Spleen (tissue), 11 donors: Measurements from ENCODE around the gene USF3. TPM values are rescaled to one million over a fixed set of nuclear protein-coding genes. Genes with fewer than 3 reads are reported as not detected.

Experiments
- DNase-seq: peaks from one replicate; pipeline ENCODE4 v3.0.0-alpha.2; 2020
- H3K27ac ChIP-seq, 8 donors: fragments of 200-600 bp; sonication (generic) in 7 of 8; 1 replicate in 4 of 8; 2 replicates in 4 of 8; pipeline versions ENCODE4 v1.5.0 to v1.8.0; 2016 to 2021; ENCODE audit warnings: inconsistent platforms in 4 of 8, mild to moderate bottlenecking in 4 of 8, moderate library complexity in 1 of 8
- H3K27me3 ChIP-seq, 7 donors: fragments of 200-600 bp; sonication (generic) in 6 of 7; replicated peaks in 1 of 7; 1 replicate in 4 of 7; 2 replicates in 3 of 7; pipeline versions ENCODE4 v1.5.0 to v1.8.0; 2016 to 2021; ENCODE audit warnings: inconsistent platforms in 3 of 7, mild to moderate bottlenecking in 1 of 7
- H3K36me3 ChIP-seq, 6 donors: fragments of 200-600 bp; sonication (generic) in 5 of 6; 1 replicate in 4 of 6; 2 replicates in 2 of 6; pipeline versions ENCODE4 v1.5.0 to v1.8.0; 2016 to 2021; ENCODE audit warnings: inconsistent platforms in 2 of 6
- H3K4me1 ChIP-seq, 6 donors: fragments of 200-600 bp; sonication (generic) in 5 of 6; 1 replicate in 3 of 6; 2 replicates in 3 of 6; pipeline versions ENCODE4 v1.5.0 to v1.8.0; 2016 to 2021; ENCODE audit warnings: inconsistent platforms in 3 of 6
- H3K4me3 ChIP-seq, 8 donors: fragments of 200-600 bp; sonication (generic) in 7 of 8; 1 replicate in 4 of 8; 2 replicates in 4 of 8; pipeline versions ENCODE4 v1.5.0 to v1.8.0; 2016 to 2021; ENCODE audit warnings: inconsistent platforms in 4 of 8, mild to moderate bottlenecking in 4 of 8, moderate library complexity in 2 of 8
- H3K9me3 ChIP-seq, 8 donors: fragments of 200-600 bp; sonication (generic) in 7 of 8; 1 replicate in 4 of 8; 2 replicates in 4 of 8; pipeline versions ENCODE4 v1.5.0 to v1.8.0; 2016 to 2021; ENCODE audit warnings: inconsistent platforms in 4 of 8
- CTCF ChIP-seq, 11 experiments: fragments of 200-600 bp in 7 of 11; fragments of 450-650 bp in 4 of 11; sonication (generic) in 4 of 11; IDR thresholded peaks in 8 of 11; conservative IDR thresholded peaks in 3 of 11; 1 replicate in 7 of 11; 2 replicates in 4 of 11; pipeline versions ENCODE4 v1.4.0 to v1.8.0; 2016 to 2021; ENCODE audit warnings: antibody characterized with exemption in 11 of 11, inconsistent platforms in 4 of 11, mild to moderate bottlenecking in 1 of 11
- POLR2A ChIP-seq, 3 donors: fragments of 450-650 bp; IDR thresholded peaks; one replicate each; pipeline ENCODE4 v1.5.1; 2017; ENCODE audit warnings: antibody characterized with exemption in 3 of 3, mild to moderate bottlenecking in 1 of 3
- POLR2AphosphoS5 ChIP-seq, 3 donors: sonication (generic); formaldehyde crosslinking; IDR thresholded peaks; one replicate each; pipeline ENCODE4 v1.5.1; 2017; ENCODE audit warnings: antibody characterized with exemption in 3 of 3
- WGBS, 5 donors: extraction: QIAGEN DNeasy Blood & Tissue Kit in 3 of 5; methylation state at CpG; one replicate each; pipeline versions ENCODE4 v1.1.5 to v1.1.7; 2013 to 2018; 5-methylcytosine and 5-hydroxymethylcytosine counted together
- intact Hi-C: fragments of 100-400 bp; cut with DNase I; formaldehyde crosslinking; loops from one replicate; pipeline ENCODE4 v1.15.0; 2023; ENCODE audit warnings: low total_unique reads
- polyA plus RNA-seq, 3 donors: library from polyadenylated mRNA; stranded (reverse); fragments of 200-250 nt; gene quantifications; one replicate each; pipeline ENCODE4 v1.2.1, GENCODE V29; 2013
- total RNA-seq, 7 donors: library from RNA; depleted of rRNA in 3 of 7; stranded (reverse); fragments of >200 nt in 3 of 7; fragmentation: NEBNext Ultra II Directional in 4 of 7; extraction: Animal tissue kit (Norgen Biotek cat#: 25700) in 4 of 7; gene quantifications; one replicate each; pipeline versions ENCODE4 v1.1.0 to v1.2.1, GENCODE V29; 2016 to 2021
- donor health status: healthy with polysubstance abuse.
- donor health status: DM: no; HTN: no; CAD: no; lungs with moderate emphysema.
- donor health status: DM: no; HTN: no; CAD: no.
- donor health status: Bipolar disorder and iron deficiency.
- donor health status: healthy.
- donor health status: DM: no; HTN: no; CAD: no.
- donor health status: DM: yes; HTN: yes; CAD: no.

The USF3 gene
- total and polyA plus RNA-seq, 10 donors: 5.5 to 36.0 (median 25.7) TPM

- intact Hi-C loops: no loop called here
- DNase-seq: no peak
- H3K4me3 ChIP-seq: no peak overlapping the region
- H3K4me1 ChIP-seq: peaks cover 0 to 49% (median 14%) of the 10 kb centered on the region in 6 donors
- H3K9me3 ChIP-seq: no peaks in the 10 kb centered on the region
- no peaks in the 10 kb centered on the region for H3K27me3 ChIP-seq
- WGBS, 5 donors: 24 to 46% (median 34%) methylated on average over 3 of the region's 3 CpGs
- TF ChIP-seq POLR2A (IDR thresholded peaks at IDR 0.05) (no peak), CTCF (IDR thresholded peaks at IDR 0.05 in 8 of 11, conservative IDR thresholded peaks at IDR 0.05 in 3 of 11) (no peak), POLR2AphosphoS5 (IDR thresholded peaks at IDR 0.05) (no peak)
- H3K36me3 ChIP-seq: peaks cover 0 to 42% (median 16%) of the 10 kb centered on the region in 6 donors
- peak overlapping the region in 2 of 8 donors; percentile 8 to 23 for H3K27ac ChIP-seq
Observed at GRCh38 chr3:113630956-113631542, 65.4 kb downstream of the USF3 start.

GRCh38 chr3:113629584-113630421 lies 66.6 kb downstream of the USF3 start:
- H3K9me3 ChIP-seq: no peaks in the 10 kb centered on the region
- intact Hi-C loops: loop anchor here (5.0 kb wide), 1 partner anchor 133 kb away; no protein-coding TSS in a partner anchor
- TF ChIP-seq CTCF (IDR thresholded peaks at IDR 0.05 in 8 of 11, conservative IDR thresholded peaks at IDR 0.05 in 3 of 11) (no peak), POLR2AphosphoS5 (IDR thresholded peaks at IDR 0.05) (no peak), POLR2A (IDR thresholded peaks at IDR 0.05) (no peak)
- H3K4me3 ChIP-seq: no peak overlapping the region
- no peaks in the 10 kb centered on the region for H3K27me3 ChIP-seq
- no peak overlapping the region for H3K27ac ChIP-seq
- peaks cover 0 to 54% (median 16%) of the 10 kb centered on the region in 6 donors for H3K36me3 ChIP-seq
- DNase-seq: no peak
- WGBS, 5 donors: 86 to 93% (median 91%) methylated on average over 16 of the region's 16 CpGs
- peaks cover 0 to 50% (median 18%) of the 10 kb centered on the region in 6 donors for H3K4me1 ChIP-seq

GRCh38 chr3:113628788-113629187 lies 67.7 kb downstream of the USF3 start:
- TF ChIP-seq CTCF (IDR thresholded peaks at IDR 0.05 in 8 of 11, conservative IDR thresholded peaks at IDR 0.05 in 3 of 11) (no peak), POLR2AphosphoS5 (IDR thresholded peaks at IDR 0.05) (no peak), POLR2A (IDR thresholded peaks at IDR 0.05) (no peak)
- 72 to 93% (median 87%) methylated on average over 6 of the region's 6 CpGs for WGBS, 5 donors
- intact Hi-C loops: loop anchor here (5.0 kb wide), 1 partner anchor 131 kb away; no protein-coding TSS in a partner anchor
- no peaks in the 10 kb centered on the region for H3K9me3 ChIP-seq
- H3K4me3 ChIP-seq: no peak overlapping the region
- no peaks in the 10 kb centered on the region for H3K27me3 ChIP-seq
- no peak overlapping the region for H3K27ac ChIP-seq
- peaks cover 0 to 50% (median 18%) of the 10 kb centered on the region in 6 donors for H3K4me1 ChIP-seq
- no peak for DNase-seq
- H3K36me3 ChIP-seq: peaks cover 0 to 63% (median 21%) of the 10 kb centered on the region in 6 donors

- peaks cover 0 to 50% (median 18%) of the 10 kb centered on the region in 6 donors for H3K4me1 ChIP-seq
- H3K9me3 ChIP-seq: no peaks in the 10 kb centered on the region
- H3K27ac ChIP-seq: peak overlapping the region in 1 of 8 donors; percentile 78
- no peak overlapping the region for H3K4me3 ChIP-seq
- TF ChIP-seq POLR2AphosphoS5 (IDR thresholded peaks at IDR 0.05) (no peak), POLR2A (IDR thresholded peaks at IDR 0.05) (no peak), CTCF (IDR thresholded peaks at IDR 0.05 in 8 of 11, conservative IDR thresholded peaks at IDR 0.05 in 3 of 11) (no peak)
- no peaks in the 10 kb centered on the region for H3K27me3 ChIP-seq
- no peak for DNase-seq
- WGBS, 5 donors: 85 to 94% (median 92%) methylated on average over 2 of the region's 2 CpGs
- intact Hi-C loops: loop anchor here (5.0 kb wide), 1 partner anchor 131 kb away; no protein-coding TSS in a partner anchor
- peaks cover 0 to 67% (median 23%) of the 10 kb centered on the region in 6 donors for H3K36me3 ChIP-seq
Observed at GRCh38 chr3:113628316-113628715, 68.1 kb downstream of the USF3 start.
